Mesothelial cell of epicardium (in vitro differentiated cells): ENCODE measurements around the gene POU2F1. TPM values are rescaled to one million over a fixed set of nuclear protein-coding genes. Genes with fewer than 3 reads are reported as not detected.

Experiments used
- DNase-seq, 2 experiments: peaks; one replicate each; pipeline ENCODE4 v3.0.0; 2021; ENCODE audit warnings: low spot score in 2 of 2; ENCODE audit not compliant: unreplicated experiment in 2 of 2
- H3K27ac Mint-ChIP-seq: 2 replicates; pipeline ENCODE4 v1.8.0; 2021; ENCODE audit warnings: mixed read lengths
- H3K27me3 Mint-ChIP-seq: 2 replicates; pipeline ENCODE4 v1.8.0; 2021; ENCODE audit warnings: low read depth, mixed read lengths
- H3K36me3 Mint-ChIP-seq: 2 replicates; pipeline ENCODE4 v1.8.0; 2021; ENCODE audit warnings: mixed read lengths
- H3K4me1 Mint-ChIP-seq: 2 replicates; pipeline ENCODE4 v1.8.0; 2021; ENCODE audit warnings: mixed read lengths
- H3K4me3 Mint-ChIP-seq: 2 replicates; pipeline ENCODE4 v1.8.0; 2021; ENCODE audit warnings: mild to moderate bottlenecking, moderate library complexity, mixed read lengths
- H3K9me3 Mint-ChIP-seq: 2 replicates; pipeline ENCODE4 v1.8.0; 2021; ENCODE audit warnings: mixed read lengths
- CTCF ChIP-seq: fragments of 200-600 bp; sonication (generic); IDR thresholded peaks from one replicate; pipeline ENCODE4 v1.5.0; 2021; ENCODE audit warnings: antibody characterized with exemption; ENCODE audit not compliant: unreplicated experiment
- total RNA-seq: library from RNA; stranded (reverse); gene quantifications from 3 replicates; pipeline ENCODE4 v1.2.1, GENCODE V29; 2021

POU2F1 gene
- total RNA-seq, 1 donor from 2014 or later, result 32.8 TPM

GRCh38 chr1:167268347-167268787 lies 47.7 kb downstream of the POU2F1 start:
- DNase-seq, result no peak
- TF ChIP-seq CTCF, result no peak
- Mint-ChIP-seq H3K9me3 (no peaks in the 10 kb centered on the region), H3K4me3 (no peak overlapping the region), H3K36me3 (no peaks in the 10 kb centered on the region), H3K27ac (no peak overlapping the region), H3K4me1 (peaks cover 28% of the 10 kb centered on the region), H3K27me3 (no peaks in the 10 kb centered on the region)

GRCh38 chr1:167270349-167271092 lies 49.8 kb downstream of the POU2F1 start:
- no peak overlapping the region for H3K4me3 Mint-ChIP-seq
- no peaks in the 10 kb centered on the region for H3K36me3 Mint-ChIP-seq
- no peak overlapping the region for H3K27ac Mint-ChIP-seq
- TF ChIP-seq CTCF, result no peak
- H3K27me3 Mint-ChIP-seq, result no peaks in the 10 kb centered on the region
- no peak for DNase-seq
- H3K4me1 Mint-ChIP-seq, result peaks cover 42% of the 10 kb centered on the region
- no peaks in the 10 kb centered on the region for H3K9me3 Mint-ChIP-seq

- no peak overlapping the region for H3K4me3 Mint-ChIP-seq
- no peaks in the 10 kb centered on the region for H3K27me3 Mint-ChIP-seq
- peaks cover 40% of the 10 kb centered on the region for H3K4me1 Mint-ChIP-seq
- no peak for TF ChIP-seq CTCF
- no peaks in the 10 kb centered on the region for H3K36me3 Mint-ChIP-seq
- no peak for DNase-seq
- no peaks in the 10 kb centered on the region for H3K9me3 Mint-ChIP-seq
- no peak overlapping the region for H3K27ac Mint-ChIP-seq
Observed at GRCh38 chr1:167272369-167272957, 51.8 kb downstream of the POU2F1 start.

GRCh38 chr1:167273027-167273800 lies 52.5 kb downstream of the POU2F1 start:
- Mint-ChIP-seq H3K36me3 (no peaks in the 10 kb centered on the region), H3K4me3 (no peak overlapping the region), H3K27ac (no peak overlapping the region), H3K9me3 (no peaks in the 10 kb centered on the region), H3K4me1 (peaks cover 43% of the 10 kb centered on the region), H3K27me3 (no peaks in the 10 kb centered on the region)
- DNase-seq, result no peak
- TF ChIP-seq CTCF, result no peak

- no peaks in the 10 kb centered on the region for H3K9me3 Mint-ChIP-seq
- peaks cover 42% of the 10 kb centered on the region for H3K4me1 Mint-ChIP-seq
- no peak for TF ChIP-seq CTCF
- H3K27me3 Mint-ChIP-seq, result no peaks in the 10 kb centered on the region
- no peak for DNase-seq
- H3K27ac Mint-ChIP-seq, result no peak overlapping the region
- no peak overlapping the region for H3K4me3 Mint-ChIP-seq
- no peaks in the 10 kb centered on the region for H3K36me3 Mint-ChIP-seq
Observed at GRCh38 chr1:167274061-167274460, 53.4 kb downstream of the POU2F1 start.
